ENCODE data around the gene CDC42EP4. TPM values are rescaled to one million over a fixed set of nuclear protein-coding genes. Genes with fewer than 3 reads are reported as not detected.

Gene CDC42EP4
- total and polyA plus RNA-seq, 9 of the 15 experiments (the other 6 are each of a cell fraction or from before 2014, with no cell fraction given) = 0.65 to 20.8 (median 12.3) TPM

DNA sequence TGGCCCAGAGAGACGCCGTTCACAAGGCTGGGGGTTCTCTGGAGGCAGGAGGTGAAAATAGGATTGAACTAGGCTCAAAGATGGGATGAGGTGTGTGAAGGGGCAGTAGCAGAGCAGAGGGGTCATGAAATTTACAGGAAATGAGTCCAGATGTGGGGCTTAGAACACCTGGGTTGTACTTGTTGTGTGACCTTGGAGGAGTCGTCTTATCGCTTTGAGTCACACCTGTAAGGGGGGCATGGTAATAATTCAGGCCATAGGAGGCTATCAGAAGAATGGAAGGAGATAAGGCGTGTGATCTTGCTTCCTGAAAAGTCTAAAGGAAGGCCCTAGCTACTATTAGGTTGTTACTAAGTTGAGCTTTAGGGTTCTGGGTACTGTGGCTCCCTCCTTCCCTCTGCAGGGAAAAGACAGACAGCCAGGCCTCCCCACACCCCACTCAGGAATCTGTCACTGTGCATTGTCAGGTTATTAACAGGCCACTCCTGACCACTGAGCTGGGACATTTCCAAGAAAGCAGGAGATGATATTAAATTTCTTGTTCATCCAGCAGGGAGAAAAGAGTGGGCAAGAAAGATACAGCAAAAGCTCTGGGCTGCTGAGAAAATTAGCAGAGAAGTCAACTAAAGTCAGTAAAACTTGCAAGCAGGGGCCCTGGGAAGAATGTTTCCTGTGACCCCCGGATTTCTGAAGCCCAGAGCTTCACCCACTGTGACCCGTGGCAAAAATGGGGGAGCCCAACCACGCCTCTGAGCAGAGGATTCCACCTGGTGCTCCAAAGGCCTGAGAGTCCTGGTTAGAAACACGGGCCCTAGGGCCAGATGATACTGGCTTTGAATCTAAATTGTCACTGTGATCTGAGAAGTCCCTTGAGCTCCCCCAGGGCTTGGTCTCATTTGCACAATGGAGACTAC is 6.0 kb upstream of the CDC42EP4 start (continued):
- TF ChIP-seq, protein P1, sequence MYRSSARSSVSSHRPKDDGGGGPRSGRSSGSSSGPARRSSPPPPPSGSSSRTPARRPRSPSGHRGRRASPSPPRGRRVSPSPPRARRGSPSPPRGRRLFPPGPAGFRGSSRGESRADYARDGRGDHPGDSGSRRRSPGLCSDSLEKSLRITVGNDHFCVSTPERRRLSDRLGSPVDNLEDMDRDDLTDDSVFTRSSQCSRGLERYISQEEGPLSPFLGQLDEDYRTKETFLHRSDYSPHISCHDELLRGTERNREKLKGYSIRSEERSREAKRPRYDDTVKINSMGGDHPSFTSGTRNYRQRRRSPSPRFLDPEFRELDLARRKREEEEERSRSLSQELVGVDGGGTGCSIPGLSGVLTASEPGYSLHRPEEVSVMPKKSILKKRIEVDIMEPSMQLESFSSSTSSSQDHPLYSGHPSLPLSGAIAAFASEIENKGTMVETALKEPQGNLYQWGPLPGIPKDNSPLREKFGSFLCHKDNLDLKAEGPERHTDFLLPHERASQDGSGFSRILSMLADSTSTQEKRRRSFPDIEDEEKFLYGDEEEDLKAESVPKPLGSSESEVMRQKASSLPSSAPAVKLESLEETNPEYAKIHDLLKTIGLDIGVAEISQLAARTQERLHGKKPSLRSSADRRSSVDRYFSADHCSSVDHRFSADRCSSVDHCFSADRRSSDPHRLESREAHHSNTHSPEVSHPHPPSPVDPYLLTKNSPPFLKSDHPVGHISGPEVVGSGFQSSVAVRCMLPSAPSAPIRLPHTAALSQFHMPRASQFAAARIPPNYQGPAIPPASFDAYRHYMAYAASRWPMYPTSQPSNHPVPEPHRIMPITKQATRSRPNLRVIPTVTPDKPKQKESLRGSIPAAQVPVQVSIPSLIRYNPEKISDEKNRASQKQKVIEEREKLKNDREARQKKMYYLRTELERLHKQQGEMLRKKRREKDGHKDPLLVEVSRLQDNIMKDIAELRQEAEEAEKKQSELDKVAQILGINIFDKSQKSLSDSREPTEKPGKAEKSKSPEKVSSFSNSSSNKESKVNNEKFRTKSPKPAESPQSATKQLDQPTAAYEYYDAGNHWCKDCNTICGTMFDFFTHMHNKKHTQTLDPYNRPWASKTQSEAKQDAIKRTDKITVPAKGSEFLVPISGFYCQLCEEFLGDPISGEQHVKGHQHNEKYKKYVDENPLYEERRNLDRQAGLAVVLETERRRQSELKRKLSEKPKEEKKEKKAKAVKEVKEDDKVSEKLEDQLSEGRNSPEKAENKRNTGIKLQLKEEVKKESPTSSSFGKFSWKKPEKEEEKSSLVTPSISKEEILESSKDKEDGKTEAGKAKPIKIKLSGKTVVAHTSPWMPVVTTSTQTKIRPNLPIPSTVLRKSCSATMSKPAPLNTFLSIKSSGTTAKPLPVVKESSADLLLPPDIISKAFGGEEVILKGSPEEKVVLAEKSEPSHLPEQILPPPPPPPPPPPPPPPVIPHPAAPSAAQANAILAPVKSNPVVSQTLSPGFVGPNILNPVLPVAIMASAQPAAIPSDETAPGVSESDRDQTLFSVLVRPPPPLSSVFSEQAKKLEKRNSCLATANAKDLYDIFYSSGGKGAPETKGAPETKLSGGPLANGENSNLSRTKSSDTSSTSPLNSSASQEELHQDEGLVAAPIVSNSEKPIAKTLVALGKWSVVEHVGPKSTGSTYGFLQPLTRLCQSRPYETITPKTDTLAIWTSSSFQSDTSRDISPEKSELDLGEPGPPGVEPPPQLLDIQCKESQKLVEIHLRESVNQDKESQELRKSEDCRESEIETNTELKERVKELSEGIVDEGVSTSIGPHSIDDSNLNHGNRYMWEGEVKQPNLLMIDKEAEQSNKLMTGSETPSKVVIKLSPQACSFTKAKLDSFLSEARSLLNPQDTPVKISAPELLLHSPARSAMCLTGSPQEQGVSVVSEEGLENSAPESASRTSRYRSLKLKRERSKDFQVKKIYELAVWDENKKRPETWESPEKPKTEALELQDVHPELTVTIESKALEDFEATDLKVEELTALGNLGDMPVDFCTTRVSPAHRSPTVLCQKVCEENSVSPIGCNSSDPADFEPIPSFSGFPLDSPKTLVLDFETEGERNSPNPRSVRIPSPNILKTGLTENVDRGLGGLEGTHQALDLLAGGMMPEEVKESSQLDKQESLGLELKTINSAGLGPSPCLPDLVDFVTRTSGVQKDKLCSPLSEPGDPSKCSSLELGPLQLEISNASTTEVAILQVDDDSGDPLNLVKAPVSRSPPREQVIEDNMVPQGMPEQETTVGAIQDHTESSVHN (IDR thresholded peaks at IDR 0.05; ENCODE audit: borderline replicate concordance in 1 of 2, low read depth in 1 of 2) = no peak
- TF ChIP-seq CTBP1 (IDR thresholded peaks at IDR 0.05; ENCODE audit: borderline replicate concordance) (peak; percentile 14; the same call in 1 of the 2 replicates), CBFA2T2 (conservative IDR thresholded peaks at IDR 0.05) (peak; percentile 49)
- TF ChIP-seq, protein P2, sequence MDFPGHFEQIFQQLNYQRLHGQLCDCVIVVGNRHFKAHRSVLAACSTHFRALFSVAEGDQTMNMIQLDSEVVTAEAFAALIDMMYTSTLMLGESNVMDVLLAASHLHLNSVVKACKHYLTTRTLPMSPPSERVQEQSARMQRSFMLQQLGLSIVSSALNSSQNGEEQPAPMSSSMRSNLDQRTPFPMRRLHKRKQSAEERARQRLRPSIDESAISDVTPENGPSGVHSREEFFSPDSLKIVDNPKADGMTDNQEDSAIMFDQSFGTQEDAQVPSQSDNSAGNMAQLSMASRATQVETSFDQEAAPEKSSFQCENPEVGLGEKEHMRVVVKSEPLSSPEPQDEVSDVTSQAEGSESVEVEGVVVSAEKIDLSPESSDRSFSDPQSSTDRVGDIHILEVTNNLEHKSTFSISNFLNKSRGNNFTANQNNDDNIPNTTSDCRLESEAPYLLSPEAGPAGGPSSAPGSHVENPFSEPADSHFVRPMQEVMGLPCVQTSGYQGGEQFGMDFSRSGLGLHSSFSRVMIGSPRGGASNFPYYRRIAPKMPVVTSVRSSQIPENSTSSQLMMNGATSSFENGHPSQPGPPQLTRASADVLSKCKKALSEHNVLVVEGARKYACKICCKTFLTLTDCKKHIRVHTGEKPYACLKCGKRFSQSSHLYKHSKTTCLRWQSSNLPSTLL (IDR thresholded peaks at IDR 0.05) = no peak
